WTC11 (cell line): ENCODE results near the gene CTIF. TPM values are rescaled to one million over a fixed set of nuclear protein-coding genes. Genes with fewer than 3 reads are reported as not detected.
A peak's percentile ranks its signal among the peaks of the same experiment; 100 is the strongest.

Source experiments
- ATAC-seq: fragments of 200-7000 bp; cut with Tn5 transposase; 2 replicates; pipeline ENCODE4 v1.10.0; 2021; ENCODE audit warnings: mild to moderate bottlenecking, moderate library complexity
- CTCF ChIA-PET: fragments of 300-600 bp; sonication (Branson Sonifier 250); formaldehyde crosslinking; loops from one replicate; lab custom pipeline; 2021; ENCODE audit warnings: antibody characterized with exemption; lab: Charles Lee
- POLR2A ChIA-PET: fragments of 350-600 bp; sonication (Branson Sonifier 250); formaldehyde crosslinking; loops from one replicate; lab custom pipeline; 2021; ENCODE audit warnings: antibody characterized with exemption; lab: Charles Lee
- DNase-seq: peaks from one replicate; pipeline ENCODE4 v3.0.0; 2021; ENCODE audit warnings: low spot score
- H3K27ac Mint-ChIP-seq: 2 replicates; pipeline ENCODE4 v1.8.0; 2021; ENCODE audit warnings: mixed read lengths
- H3K27me3 Mint-ChIP-seq: 2 replicates; pipeline ENCODE4 v1.8.0; 2021; ENCODE audit warnings: low read depth, mild to moderate bottlenecking, moderate library complexity, mixed read lengths
- H3K36me3 Mint-ChIP-seq: 2 replicates; pipeline ENCODE4 v1.8.0; 2021; ENCODE audit warnings: mixed read lengths
- H3K4me1 Mint-ChIP-seq: 2 replicates; pipeline ENCODE4 v1.8.0; 2022; ENCODE audit warnings: mixed read lengths
- H3K4me3 Mint-ChIP-seq: 2 replicates; pipeline ENCODE4 v1.8.0; 2021; ENCODE audit warnings: mild to moderate bottlenecking, moderate library complexity, mixed read lengths
- H3K9me3 Mint-ChIP-seq: 2 replicates; pipeline ENCODE4 v1.8.0; 2021; ENCODE audit warnings: mixed read lengths
- ATF1 ChIP-seq: sonication (generic); formaldehyde crosslinking; IDR thresholded peaks from 2 replicates; pipeline ENCODE4 v1.8.1; 2023; ENCODE audit warnings: mild to moderate bottlenecking, moderate library complexity, missing genetic modification reagents
- ATF6 ChIP-seq: sonication (generic); formaldehyde crosslinking; IDR thresholded peaks from 2 replicates; pipeline ENCODE4 v1.8.1; 2023; ENCODE audit warnings: mild to moderate bottlenecking, missing genetic modification reagents
- CREB1 ChIP-seq: sonication (generic); formaldehyde crosslinking; IDR thresholded peaks from 2 replicates; pipeline ENCODE4 v1.8.0; 2023; ENCODE audit warnings: mild to moderate bottlenecking, missing genetic modification reagents
- HMGXB4 ChIP-seq: sonication (generic); formaldehyde crosslinking; IDR thresholded peaks from 2 replicates; pipeline ENCODE4 v1.8.1; 2023; ENCODE audit warnings: mild to moderate bottlenecking, moderate library complexity, missing genetic modification reagents
- IRF2 ChIP-seq: sonication (generic); formaldehyde crosslinking; IDR thresholded peaks from 2 replicates; pipeline ENCODE4 v1.8.0; 2022; ENCODE audit warnings: low read depth, missing genetic modification reagents, borderline replicate concordance
- MAX ChIP-seq: sonication (generic); formaldehyde crosslinking; IDR thresholded peaks from 2 replicates; pipeline ENCODE4 v1.8.0; 2022; ENCODE audit warnings: mild to moderate bottlenecking, missing genetic modification reagents
- NR1H2 ChIP-seq: sonication (generic); formaldehyde crosslinking; IDR thresholded peaks from 2 replicates; pipeline ENCODE4 v1.9.0; 2021; ENCODE audit warnings: mild to moderate bottlenecking, moderate library complexity, missing genetic modification reagents
- SOX15 ChIP-seq: fragments of 250-450 bp; sonication (Bioruptor Pico); IDR thresholded peaks from 2 replicates; pipeline ENCODE4 v1.9.0; 2021; ENCODE audit warnings: mild to moderate bottlenecking
- SP1 ChIP-seq: sonication (generic); formaldehyde crosslinking; conservative IDR thresholded peaks from 2 replicates; pipeline ENCODE4 v1.8.1; 2022; ENCODE audit warnings: missing genetic modification reagents
- TEAD4 ChIP-seq: sonication (generic); formaldehyde crosslinking; IDR thresholded peaks from 2 replicates; pipeline ENCODE4 v1.8.0; 2022; ENCODE audit warnings: mild to moderate bottlenecking, missing genetic modification reagents
- TP53 ChIP-seq: sonication (generic); formaldehyde crosslinking; IDR thresholded peaks from 2 replicates; pipeline ENCODE4 v1.8.1; 2023; ENCODE audit warnings: mild to moderate bottlenecking, missing genetic modification reagents
- ZNF121 ChIP-seq: sonication (generic); formaldehyde crosslinking; IDR thresholded peaks from 2 replicates; pipeline ENCODE4 v1.8.0; 2023; ENCODE audit warnings: missing genetic modification reagents
- ZNF232 ChIP-seq: sonication (generic); formaldehyde crosslinking; IDR thresholded peaks from 2 replicates; pipeline ENCODE4 v1.8.0; 2022; ENCODE audit warnings: mild to moderate bottlenecking, missing genetic modification reagents
- ZNF317 ChIP-seq: sonication (generic); formaldehyde crosslinking; IDR thresholded peaks from 2 replicates; pipeline ENCODE4 v1.8.1; 2023; ENCODE audit warnings: low read depth, mild to moderate bottlenecking, moderate library complexity, missing genetic modification reagents, borderline replicate concordance
- ZNF396 ChIP-seq: fragments of 250-450 bp; sonication (Bioruptor Pico); IDR thresholded peaks from 2 replicates; pipeline ENCODE4 v1.8.0; 2021; ENCODE audit warnings: mild to moderate bottlenecking, moderate library complexity, borderline replicate concordance
- ZNF512 ChIP-seq: sonication (generic); formaldehyde crosslinking; IDR thresholded peaks from 2 replicates; pipeline ENCODE4 v1.8.1; 2022; ENCODE audit warnings: missing genetic modification reagents, borderline replicate concordance
- total RNA-seq: library from RNA; stranded (reverse); gene quantifications from 3 replicates; pipeline ENCODE4 v1.2.3, GENCODE V29; 2021
- TF ChIP-seq, protein P1 (sequence below): sonication (generic); formaldehyde crosslinking; conservative IDR thresholded peaks from 2 replicates; pipeline ENCODE4 v1.8.1; 2022; ENCODE audit warnings: mild to moderate bottlenecking, missing genetic modification reagents
- TF ChIP-seq, protein P2 (sequence below): sonication (generic); formaldehyde crosslinking; IDR thresholded peaks from 2 replicates; pipeline ENCODE4 v1.8.0; 2022; ENCODE audit warnings: mild to moderate bottlenecking, missing genetic modification reagents

CTIF gene
- total RNA-seq, 1 experiment from 2014 or later: 28.5 TPM

GRCh38 chr18:48829443-48830149 lies 290.8 kb downstream of the CTIF start (continued):
- no peak for TF ChIP-seq HMGXB4 (CRISPR knock-in tag)
- no peak for TF ChIP-seq ZNF512 (CRISPR knock-in tag)
- TF ChIP-seq, all 79 proteins: peak for 0

GRCh38 chr18:48831113-48831759 lies 292.4 kb downstream of the CTIF start:
- no peak for TF ChIP-seq ZNF232 (CRISPR knock-in tag)
- TF ChIP-seq ATF6: no peak
- TF ChIP-seq ZNF396 (CRISPR knock-in tag): no peak
- no peak for TF ChIP-seq SOX15
- TF ChIP-seq TEAD4 (CRISPR knock-in tag): no peak
- no peak for TF ChIP-seq ATF1 (CRISPR knock-in tag)
- no peak for TF ChIP-seq CREB1 (CRISPR knock-in tag)
- no peak for TF ChIP-seq ZNF121
- no peak for TF ChIP-seq TP53
- TF ChIP-seq ZNF317 (CRISPR knock-in tag): no peak
- no peak for TF ChIP-seq SP1
- no peak for TF ChIP-seq NR1H2 (CRISPR knock-in tag)
- TF ChIP-seq, protein P1, sequence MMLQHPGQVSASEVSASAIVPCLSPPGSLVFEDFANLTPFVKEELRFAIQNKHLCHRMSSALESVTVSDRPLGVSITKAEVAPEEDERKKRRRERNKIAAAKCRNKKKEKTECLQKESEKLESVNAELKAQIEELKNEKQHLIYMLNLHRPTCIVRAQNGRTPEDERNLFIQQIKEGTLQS (CRISPR knock-in tag): no peak
- TF ChIP-seq, protein P2, sequence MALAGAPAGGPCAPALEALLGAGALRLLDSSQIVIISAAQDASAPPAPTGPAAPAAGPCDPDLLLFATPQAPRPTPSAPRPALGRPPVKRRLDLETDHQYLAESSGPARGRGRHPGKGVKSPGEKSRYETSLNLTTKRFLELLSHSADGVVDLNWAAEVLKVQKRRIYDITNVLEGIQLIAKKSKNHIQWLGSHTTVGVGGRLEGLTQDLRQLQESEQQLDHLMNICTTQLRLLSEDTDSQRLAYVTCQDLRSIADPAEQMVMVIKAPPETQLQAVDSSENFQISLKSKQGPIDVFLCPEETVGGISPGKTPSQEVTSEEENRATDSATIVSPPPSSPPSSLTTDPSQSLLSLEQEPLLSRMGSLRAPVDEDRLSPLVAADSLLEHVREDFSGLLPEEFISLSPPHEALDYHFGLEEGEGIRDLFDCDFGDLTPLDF (CRISPR knock-in tag): no peak
- TF ChIP-seq MAX (CRISPR knock-in tag): no peak
- no peak for TF ChIP-seq IRF2 (CRISPR knock-in tag)
- Mint-ChIP-seq H3K4me1 (peaks cover 77% of the 10 kb centered on the region), H3K9me3 (no peaks in the 10 kb centered on the region), H3K4me3 (no peak overlapping the region), H3K27me3 (peaks cover 4% of the 10 kb centered on the region; the same call in 1 of the 2 replicates), H3K27ac (no peak overlapping the region), H3K36me3 (no peaks in the 10 kb centered on the region)
- ChIA-PET POLR2A (no interaction called here), CTCF (interaction anchor here (1.0 to 1.6 kb wide), 2 partner anchors 45 to 55 kb away, joined by 4 read pairs; no protein-coding TSS in a partner anchor)
- ATAC-seq (no peak), DNase-seq (peak; percentile 5)
